Activated CD4-positive, alpha-beta memory T cell treated with anti-CD3 and anti-CD28 coated beads for 36 hours (primary cell): ENCODE results near the gene XRCC1. TPM values are rescaled to one million over a fixed set of nuclear protein-coding genes. Genes with fewer than 3 reads are reported as not detected.
"Not testable (repeated sequence)": the region's sequence is repeated elsewhere in the genome, so short reads cannot be mapped to it uniquely, and the experiment has no call there.

ENCODE experiments used
- CTCF ChIA-PET: fragments of 350-600 bp; sonication (Branson Sonifier 250); formaldehyde crosslinking; loops from one replicate; lab custom pipeline; 2021; ENCODE audit warnings: antibody characterized with exemption, inconsistent platforms; lab: Charles Lee
- POLR2A ChIA-PET: fragments of 350-600 bp; sonication (Branson Sonifier 250); formaldehyde crosslinking; loops from one replicate; lab custom pipeline; 2021; ENCODE audit warnings: antibody characterized with exemption; lab: Charles Lee
- DNase-seq: peaks from one replicate; pipeline ENCODE4 v3.0.0-alpha.2; 2020
- H3K27ac Mint-ChIP-seq: one replicate; pipeline ENCODE4 v1.8.0; 2021; ENCODE audit warnings: mixed read lengths
- H3K27me3 Mint-ChIP-seq: one replicate; pipeline ENCODE4 v1.8.0; 2021; ENCODE audit warnings: mixed read lengths
- H3K36me3 Mint-ChIP-seq: one replicate; pipeline ENCODE4 v1.8.0; 2021; ENCODE audit warnings: mixed read lengths
- H3K4me1 Mint-ChIP-seq: one replicate; pipeline ENCODE4 v1.8.0; 2021; ENCODE audit warnings: low read depth, mixed read lengths
- H3K4me3 Mint-ChIP-seq: one replicate; pipeline ENCODE4 v1.8.0; 2021; ENCODE audit warnings: mild to moderate bottlenecking, mixed read lengths
- H3K9me3 Mint-ChIP-seq: one replicate; pipeline ENCODE4 v1.8.0; 2021; ENCODE audit warnings: mixed read lengths
- intact Hi-C: fragments of 100-400 bp; cut with micrococcal nuclease; formaldehyde crosslinking; loops from one replicate; pipeline ENCODE4 v1.15.1; 2023
- total RNA-seq, 2 experiments: library from RNA; stranded (reverse); gene quantifications; one replicate each; pipeline ENCODE4 v1.2.3, GENCODE V29; 2021

XRCC1 gene
- total RNA-seq, 2 experiments from 2014 or later, result 42.5 to 43.0 TPM

DNA sequence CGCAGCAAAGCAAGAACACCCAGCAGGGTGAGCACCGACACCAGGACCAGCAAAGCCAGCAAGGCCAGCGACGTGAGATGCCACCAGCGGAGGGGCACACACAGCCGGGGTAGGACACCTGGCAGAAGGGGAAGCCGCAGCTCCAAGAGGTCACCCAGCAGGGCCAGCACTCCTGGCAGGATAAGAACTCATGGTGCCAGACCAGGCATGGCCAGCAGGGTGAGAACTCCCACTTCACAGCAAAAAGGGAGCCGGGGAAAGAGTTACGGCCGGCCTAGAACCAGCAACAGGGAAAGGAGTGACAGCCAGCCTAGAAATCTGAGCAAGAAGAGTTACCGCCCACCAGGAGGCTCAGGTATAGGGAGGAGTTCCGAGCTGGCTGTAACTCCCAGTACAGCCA, 37.0 kb upstream of the XRCC1 start:
- DNase-seq, result no peak
- H3K9me3 Mint-ChIP-seq, result no peaks in the 10 kb centered on the region
- ChIA-PET POLR2A (no interaction called here), CTCF (no interaction called here)
- H3K4me3 Mint-ChIP-seq, result no peak overlapping the region
- no peaks in the 10 kb centered on the region for H3K27me3 Mint-ChIP-seq
- H3K36me3 Mint-ChIP-seq, result peaks cover 6% of the 10 kb centered on the region
- H3K4me1 Mint-ChIP-seq, result peaks cover 3% of the 10 kb centered on the region
- no peak overlapping the region for H3K27ac Mint-ChIP-seq
- intact Hi-C loops, result no loop called here

DNA sequence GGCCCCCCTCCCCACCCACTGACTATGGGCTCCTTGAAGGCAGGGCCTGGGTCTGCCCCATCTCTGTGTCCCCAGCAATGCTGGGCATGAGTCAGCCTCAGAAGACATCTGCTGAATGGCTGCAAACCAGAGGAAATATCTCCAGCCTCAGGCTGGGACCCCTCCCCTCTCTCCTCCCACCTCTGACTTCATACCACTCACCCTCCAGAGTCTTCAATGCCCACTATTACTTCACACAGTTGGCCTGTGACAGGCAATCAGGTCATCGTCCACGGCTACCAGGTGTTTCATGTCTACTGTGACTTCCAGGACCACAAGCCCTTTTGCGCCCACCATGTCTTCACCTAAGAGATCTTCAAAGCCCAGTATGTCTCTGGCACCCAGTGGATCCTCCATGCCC, 36.5 kb upstream of the XRCC1 start, which contains the start of gene SRRM5:
SRRM5 (plus strand) TSS at position 301 of the 400 bp plus-strand sequence; CDS start at position 335, 34 bp downstream.
- Mint-ChIP-seq H3K4me3 (no peak within 1 kb of the TSS), H3K9me3 (no peaks in the 10 kb centered on the region), H3K27ac (peak within 1 kb of the TSS; percentile 30), H3K4me1 (peaks cover 3% of the 10 kb centered on the region), H3K36me3 (peaks cover 6% of the 10 kb centered on the region), H3K27me3 (no peaks in the 10 kb centered on the region)
- intact Hi-C loops, result no loop called here
- no peak for DNase-seq
- ChIA-PET CTCF (no interaction called here), POLR2A (no interaction called here)

DNA sequence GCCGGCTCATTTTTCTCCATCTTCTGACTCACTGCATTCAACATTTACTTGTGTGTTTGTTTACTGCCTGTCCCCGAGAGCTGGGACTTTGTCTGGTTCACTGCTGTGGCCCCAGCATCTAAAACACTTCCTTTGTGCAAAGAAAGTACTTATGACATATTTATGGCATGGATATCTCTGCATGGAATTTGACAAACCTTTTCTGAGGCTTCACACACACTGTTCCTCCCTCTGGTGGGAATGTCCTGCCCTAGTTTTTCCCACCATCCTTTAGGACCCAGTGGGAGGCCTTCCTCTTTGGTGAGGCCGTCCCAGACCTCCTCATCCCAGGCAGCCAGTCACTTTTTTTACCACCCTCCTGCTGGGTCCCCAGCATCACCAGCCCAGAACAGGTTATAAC, 35.2 kb upstream of the XRCC1 start:
- ChIA-PET CTCF (no interaction called here), POLR2A (no interaction called here)
- Mint-ChIP-seq H3K27ac (peak overlapping the region; percentile 30), H3K9me3 (no peaks in the 10 kb centered on the region), H3K4me3 (no peak overlapping the region), H3K4me1 (peaks cover 3% of the 10 kb centered on the region), H3K27me3 (no peaks in the 10 kb centered on the region), H3K36me3 (peaks cover 6% of the 10 kb centered on the region)
- intact Hi-C loops, result no loop called here
- no peak for DNase-seq

DNA sequence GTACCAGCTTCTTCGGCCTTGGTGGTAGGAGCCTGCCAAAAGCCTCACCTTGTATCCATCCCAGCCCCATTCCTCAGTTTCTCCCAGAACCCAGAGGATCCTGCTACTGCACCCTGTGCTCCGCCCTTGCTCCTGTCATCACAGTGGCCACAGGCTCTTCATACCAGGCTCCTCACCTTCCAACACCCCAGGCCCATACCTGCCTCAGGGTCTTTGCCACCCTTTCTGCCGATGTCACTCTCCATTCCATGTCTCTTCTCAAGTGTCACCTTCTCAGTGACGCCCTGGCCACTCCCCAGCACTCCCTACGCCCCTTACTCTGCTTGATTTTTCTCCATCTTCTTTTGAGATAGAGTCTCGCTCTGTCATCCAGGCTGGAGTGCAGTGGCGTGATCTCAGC, 34.5 kb upstream of the XRCC1 start:
- Mint-ChIP-seq H3K36me3 (peaks cover 6% of the 10 kb centered on the region), H3K27me3 (no peaks in the 10 kb centered on the region), H3K9me3 (no peaks in the 10 kb centered on the region), H3K4me1 (peaks cover 3% of the 10 kb centered on the region), H3K4me3 (no peak overlapping the region), H3K27ac (no peak overlapping the region)
- intact Hi-C loops, result no loop called here
- DNase-seq, result no peak
- ChIA-PET POLR2A (no interaction called here), CTCF (no interaction called here)

DNA sequence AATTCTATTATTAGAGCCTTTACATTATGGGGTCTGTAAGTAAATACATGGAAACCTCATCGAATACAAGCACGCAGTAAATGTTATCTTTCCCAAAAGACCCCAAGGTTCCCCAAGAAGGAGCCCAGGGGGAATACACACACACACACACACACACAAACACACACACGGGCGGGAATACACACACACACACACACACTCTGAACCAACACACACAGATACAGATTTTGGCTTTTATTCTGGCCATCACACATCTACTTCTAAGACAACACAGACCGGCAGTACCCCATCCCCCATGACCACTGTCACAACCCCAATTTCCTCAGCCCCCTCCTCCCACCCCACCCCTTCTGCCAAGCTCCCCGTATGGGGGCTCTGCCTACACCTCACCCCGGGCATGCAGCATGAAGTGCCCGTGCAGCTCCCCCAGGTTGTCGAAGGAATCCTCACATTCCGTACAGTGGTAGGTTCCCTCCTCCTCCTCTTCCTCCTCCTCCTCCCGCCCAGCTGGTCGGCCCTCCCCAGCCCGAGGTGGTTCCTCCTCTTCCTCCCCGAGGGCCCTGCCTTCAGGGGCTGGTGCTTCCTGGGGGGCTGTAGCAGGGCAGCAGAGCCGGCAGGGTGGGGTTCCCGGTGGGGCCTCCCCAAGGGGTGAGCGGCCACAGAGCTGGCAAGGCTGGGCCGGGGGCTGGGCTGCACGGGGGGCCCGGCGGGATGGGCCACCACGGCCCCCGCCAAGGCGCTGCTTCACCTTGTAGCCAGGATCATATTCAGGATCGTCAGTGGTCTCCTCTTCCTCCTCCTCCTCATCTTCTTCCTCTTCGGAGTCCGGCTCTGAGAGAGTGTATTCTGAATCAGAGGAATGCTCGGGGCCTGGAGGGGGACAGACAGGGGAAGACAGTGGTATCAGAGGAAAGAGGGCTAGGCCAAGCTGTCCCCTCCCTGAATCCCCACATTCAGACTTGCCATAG, 32.2 kb upstream of the XRCC1 start:
- Mint-ChIP-seq H3K27me3 (no peaks in the 10 kb centered on the region), H3K9me3 (no peaks in the 10 kb centered on the region), H3K4me3 (no peak overlapping the region), H3K27ac (no peak overlapping the region), H3K36me3 (peaks cover 5% of the 10 kb centered on the region), H3K4me1 (peaks cover 3% of the 10 kb centered on the region)
- intact Hi-C loops, result no loop called here
- no peak for DNase-seq
- ChIA-PET POLR2A (interaction anchor here (1.2 kb wide), 1 partner anchor 11 kb away, joined by 4 read pairs; the partner anchor contains the start of genes IRGQ and ZNF576), CTCF (interaction anchor here (1.0 to 1.4 kb wide), 2 partner anchors 13 to 52 kb away, joined by 3 to 6 read pairs; no protein-coding TSS in a partner anchor)

DNA sequence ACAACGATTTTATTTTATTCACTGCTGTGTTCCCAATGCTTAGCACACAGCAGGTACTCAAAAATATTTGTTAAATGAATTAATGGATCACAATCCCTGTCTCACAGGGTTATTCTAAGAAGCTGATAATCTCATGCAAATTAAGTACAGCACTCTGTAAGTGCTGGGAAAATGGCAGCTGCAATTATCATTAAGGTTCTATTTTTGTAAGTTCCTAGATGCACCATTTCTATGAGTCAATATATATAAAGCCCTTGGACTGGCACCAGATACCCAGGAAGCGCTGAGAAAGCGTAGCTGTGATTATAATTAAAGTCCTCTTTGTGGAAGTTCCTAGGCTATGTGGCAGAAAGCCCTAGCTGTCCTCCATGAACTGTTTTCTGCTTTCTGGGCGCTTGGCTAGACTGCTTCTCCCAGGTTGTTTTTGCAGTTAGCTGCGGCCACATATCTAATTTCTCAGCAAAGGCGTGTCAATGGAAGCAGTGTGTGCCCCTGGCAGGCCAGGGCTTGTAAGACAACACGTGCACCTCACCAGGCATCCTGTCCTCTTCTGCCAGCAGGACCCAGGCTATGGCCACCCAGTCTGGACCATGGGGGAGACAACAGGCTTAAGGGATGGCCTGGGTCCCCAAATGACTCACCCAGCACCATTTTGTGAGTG, 31.4 kb upstream of the XRCC1 start:
- no peak for DNase-seq
- ChIA-PET POLR2A (interaction anchor here (1.2 kb wide), 1 partner anchor 10 kb away, joined by 4 read pairs; the partner anchor contains the start of genes IRGQ and ZNF576), CTCF (interaction anchor here (1.3 to 1.4 kb wide), 2 partner anchors 11 to 52 kb away, joined by 3 to 6 read pairs; partner anchors contain the start of genes IRGQ and ZNF576)
- H3K4me1 Mint-ChIP-seq, result peaks cover 3% of the 10 kb centered on the region
- intact Hi-C loops, result no loop called here
- H3K4me3 Mint-ChIP-seq, result no peak overlapping the region
- H3K36me3 Mint-ChIP-seq, result peaks cover 5% of the 10 kb centered on the region
- no peaks in the 10 kb centered on the region for H3K27me3 Mint-ChIP-seq
- H3K27ac Mint-ChIP-seq, result no peak overlapping the region
- H3K9me3 Mint-ChIP-seq, result no peaks in the 10 kb centered on the region

DNA sequence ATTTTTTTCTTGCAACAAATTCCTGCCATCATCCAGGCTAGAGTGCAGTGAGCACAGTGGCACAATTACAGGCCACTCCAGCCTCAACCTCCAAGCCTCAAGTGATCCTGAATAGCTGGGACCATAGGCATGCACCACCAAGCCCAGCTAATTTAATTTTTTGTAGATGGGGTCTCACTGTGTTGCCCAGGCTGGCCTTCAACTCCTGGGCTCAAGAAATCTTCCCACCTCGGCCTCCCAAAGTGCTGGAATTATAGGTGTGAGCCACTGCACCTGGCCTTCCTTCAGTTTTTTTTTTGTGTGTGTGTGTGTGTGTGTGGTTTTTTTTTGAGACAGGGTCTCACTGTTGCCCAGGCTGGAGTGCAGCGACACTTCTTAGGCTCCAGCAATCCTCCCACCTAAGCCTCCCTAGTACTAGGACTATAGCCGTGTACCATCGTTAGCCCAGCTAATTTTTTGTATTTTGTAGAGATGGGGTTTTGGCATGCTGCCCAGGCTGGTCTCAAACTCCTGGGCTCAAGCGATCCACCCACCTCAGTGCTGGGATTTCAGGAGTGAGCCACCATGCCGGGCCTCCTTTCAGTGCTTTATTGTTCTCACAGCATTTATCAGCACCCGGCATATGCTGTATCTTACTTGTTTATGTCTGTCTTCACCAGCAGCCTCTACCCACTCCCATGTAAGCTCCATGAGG, 30.7 kb upstream of the XRCC1 start:
- Mint-ChIP-seq H3K27me3 (no peaks in the 10 kb centered on the region), H3K27ac (no peak overlapping the region), H3K4me1 (peaks cover 3% of the 10 kb centered on the region), H3K4me3 (no peak overlapping the region), H3K36me3 (peaks cover 5% of the 10 kb centered on the region), H3K9me3 (no peaks in the 10 kb centered on the region)
- POLR2A ChIA-PET, result interaction anchor here (0.9 to 1.2 kb wide), 2 partner anchors 10 to 11 kb away, joined by 3 to 4 read pairs; partner anchors contain the start of genes IRGQ and ZNF576
- DNase-seq, result no peak
- CTCF ChIA-PET, result interaction anchor here (1.3 to 1.4 kb wide), 2 partner anchors 10 to 51 kb away, joined by 3 to 6 read pairs; partner anchors contain the start of genes IRGQ and ZNF576
- intact Hi-C loops, result no loop called here

DNA sequence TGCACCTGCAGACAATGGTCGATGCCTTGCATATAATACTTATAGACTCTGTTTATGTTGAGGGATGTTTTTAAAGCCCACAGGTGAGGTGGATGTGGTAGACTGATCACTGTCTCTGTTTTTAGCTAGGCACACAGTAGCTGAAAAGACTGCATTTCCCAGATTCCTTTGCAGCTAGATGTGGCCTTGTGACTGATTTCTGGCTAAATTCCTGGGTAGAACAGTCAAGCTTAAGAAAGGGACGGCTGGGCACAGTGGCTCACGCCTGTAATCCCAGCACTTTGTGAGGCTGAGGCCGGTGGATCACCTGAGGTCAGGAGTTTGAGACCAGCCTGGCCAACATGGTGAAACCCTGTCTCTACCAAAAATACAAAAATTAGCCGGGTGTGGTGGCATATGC, 25.0 kb upstream of the XRCC1 start:
- POLR2A ChIA-PET, H3K9me3 Mint-ChIP-seq, H3K4me3 Mint-ChIP-seq, H3K27ac Mint-ChIP-seq, H3K27me3 Mint-ChIP-seq, intact Hi-C loops, DNase-seq: not testable (repeated sequence)
- H3K4me1 Mint-ChIP-seq, result peaks cover 21% of the 10 kb centered on the region
- CTCF ChIA-PET, result interaction anchor here (1.0 to 1.4 kb wide), 3 partner anchors 26 to 209 kb away, joined by 3 to 6 read pairs (median 3); no protein-coding TSS in a partner anchor
- peaks cover 19% of the 10 kb centered on the region for H3K36me3 Mint-ChIP-seq

DNA sequence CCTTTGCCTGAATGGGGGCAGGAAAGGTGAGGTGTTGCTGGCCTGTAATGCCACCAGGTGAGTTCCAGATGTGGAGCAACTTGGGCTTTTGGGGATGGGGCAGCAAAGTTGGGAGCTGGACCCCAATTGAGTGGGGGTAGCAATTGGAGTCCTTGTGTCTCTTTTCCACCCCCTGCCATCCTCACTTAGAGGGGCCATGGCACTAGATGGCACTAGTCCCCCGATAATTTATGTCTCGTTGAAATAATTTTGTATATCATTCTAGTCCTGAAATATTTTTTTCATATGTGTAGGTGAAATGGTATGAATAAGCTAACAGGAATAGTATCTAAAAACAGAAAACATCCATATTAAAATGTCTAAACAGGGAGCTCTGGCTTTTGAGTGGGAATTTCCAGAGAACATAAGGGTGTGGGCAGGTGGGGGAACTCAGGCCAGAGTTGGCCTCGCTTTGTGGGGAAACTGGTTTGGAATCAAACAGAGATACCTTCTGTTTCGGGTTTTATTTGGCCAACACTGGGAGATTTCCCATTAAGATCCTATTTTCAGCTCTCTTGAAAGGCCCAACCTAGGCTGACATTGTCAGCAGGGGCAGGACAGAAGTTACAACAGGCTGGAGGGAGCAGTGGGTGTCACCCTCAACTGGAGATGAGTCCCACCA, 24.4 kb upstream of the XRCC1 start:
- H3K9me3 Mint-ChIP-seq, result no peaks in the 10 kb centered on the region
- no peak overlapping the region for H3K4me3 Mint-ChIP-seq
- peaks cover 19% of the 10 kb centered on the region for H3K36me3 Mint-ChIP-seq
- intact Hi-C loops, result no loop called here
- H3K27ac Mint-ChIP-seq, result no peak overlapping the region
- no peaks in the 10 kb centered on the region for H3K27me3 Mint-ChIP-seq
- CTCF ChIA-PET, result interaction anchor here (1.0 to 7.1 kb wide), 4 partner anchors 27 to 210 kb away, joined by 3 to 145 read pairs (median 4); no protein-coding TSS in a partner anchor
- DNase-seq, result no peak
- POLR2A ChIA-PET, result no interaction called here
- H3K4me1 Mint-ChIP-seq, result peaks cover 21% of the 10 kb centered on the region

DNA sequence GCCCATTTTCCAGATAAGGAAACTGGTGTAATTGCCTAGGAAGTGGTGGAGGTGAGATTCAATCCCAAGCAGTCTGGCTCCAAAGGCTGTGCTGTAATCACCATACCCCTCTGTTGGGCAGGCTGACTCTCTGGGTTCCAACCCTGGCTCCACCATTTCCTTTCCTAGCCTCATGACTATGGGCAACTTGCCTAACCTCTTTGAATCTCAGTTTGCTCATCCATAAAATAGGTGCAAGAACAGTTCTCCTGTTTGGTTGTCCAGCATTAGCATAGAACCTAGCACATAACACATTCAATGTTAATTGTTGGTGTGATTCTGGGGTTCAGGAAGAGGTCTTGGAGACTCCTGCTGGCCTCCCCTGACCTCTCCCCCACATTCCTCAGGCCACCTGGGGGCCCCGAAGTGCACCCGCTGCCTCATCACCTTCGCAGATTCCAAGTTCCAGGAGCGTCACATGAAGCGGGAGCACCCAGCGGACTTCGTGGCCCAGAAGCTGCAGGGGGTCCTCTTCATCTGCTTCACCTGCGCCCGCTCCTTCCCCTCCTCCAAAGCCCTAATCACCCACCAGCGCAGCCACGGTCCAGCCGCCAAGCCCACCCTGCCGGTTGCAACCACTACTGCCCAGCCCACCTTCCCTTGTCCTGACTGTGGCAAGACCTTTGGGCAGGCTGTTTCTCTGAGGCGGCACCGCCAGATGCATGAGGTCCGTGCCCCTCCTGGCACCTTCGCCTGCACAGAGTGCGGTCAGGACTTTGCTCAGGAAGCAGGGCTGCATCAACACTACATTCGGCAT, 23.3 kb upstream of the XRCC1 start:
- no peak for DNase-seq
- Mint-ChIP-seq H3K36me3 (peaks cover 21% of the 10 kb centered on the region), H3K4me3 (no peak overlapping the region), H3K4me1 (peaks cover 25% of the 10 kb centered on the region), H3K27ac (peak overlapping the region; percentile 98), H3K27me3 (no peaks in the 10 kb centered on the region), H3K9me3 (no peaks in the 10 kb centered on the region)
- intact Hi-C loops, result no loop called here
- POLR2A ChIA-PET, result no interaction called here
- CTCF ChIA-PET, result interaction anchor here (7.1 kb wide), 1 partner anchor 44 kb away, joined by 145 read pairs; no protein-coding TSS in a partner anchor
